Endothelial cell of coronary artery (primary cell): ENCODE measurements around the gene SLC44A4. TPM values are rescaled to one million over a fixed set of nuclear protein-coding genes. Genes with fewer than 3 reads are reported as not detected.

Experiments
- total RNA-seq: library from RNA; depleted of rRNA; stranded (reverse); fragments of >200 nt; gene quantifications from 2 replicates; pipeline ENCODE4 v1.2.3, GENCODE V29; 2014

The SLC44A4 gene
- total RNA-seq = under 0.01 TPM in 1 of 2 replicates, not detected in the other

GRCh38 chr6:31878726-31879125 lies at the start of gene SLC44A4:
SLC44A4 (minus strand) TSS chr6:31878997; CDS start chr6:31878980, 17 bp downstream.

GRCh38 chr6:31927242-31927862 lies 48.6 kb upstream of the SLC44A4 start, which contains the start of gene C2:
C2 (plus strand) TSS chr6:31927717; CDS start chr6:31927753, 36 bp downstream.

DNA sequence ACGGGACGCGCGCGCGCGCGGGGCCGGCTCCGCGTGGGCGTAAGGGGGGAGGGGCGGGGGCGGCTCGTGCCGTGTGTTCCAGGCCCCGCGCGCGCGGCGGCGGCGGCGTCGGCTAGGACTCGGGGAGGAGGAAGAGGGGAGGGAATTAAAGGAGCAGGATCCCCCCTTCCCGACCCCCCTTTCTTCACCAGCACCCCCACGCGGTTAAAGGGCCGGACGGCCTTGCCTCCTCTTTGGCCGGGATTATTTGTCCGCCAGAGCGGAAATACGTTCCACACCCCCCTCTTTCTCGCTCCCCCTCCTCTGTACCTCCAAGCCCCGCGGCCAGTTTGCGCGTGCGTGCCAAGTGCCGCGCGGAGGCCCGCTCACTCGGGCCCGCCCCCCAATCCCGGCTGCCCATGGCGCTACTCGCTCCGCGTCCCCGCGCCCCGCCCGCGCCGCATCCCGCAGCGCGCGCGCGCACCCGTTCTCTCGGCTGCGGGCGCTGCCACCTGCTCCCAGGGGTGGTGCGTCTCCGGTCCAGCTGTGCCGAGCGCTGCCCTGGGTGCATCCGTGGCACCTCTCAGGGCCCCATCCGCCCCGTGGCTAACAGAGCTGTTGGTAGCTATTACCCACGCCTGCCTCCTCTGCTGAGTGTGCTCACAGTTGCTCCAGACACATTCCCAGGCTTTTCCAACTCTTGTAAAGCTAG lies 23.3 kb upstream of the SLC44A4 start, which contains the start of gene ZBTB12:
ZBTB12 (minus strand) TSS at position 134 of the 691 bp plus-strand sequence. CDS start 781 bp downstream, outside the sequence.

DNA sequence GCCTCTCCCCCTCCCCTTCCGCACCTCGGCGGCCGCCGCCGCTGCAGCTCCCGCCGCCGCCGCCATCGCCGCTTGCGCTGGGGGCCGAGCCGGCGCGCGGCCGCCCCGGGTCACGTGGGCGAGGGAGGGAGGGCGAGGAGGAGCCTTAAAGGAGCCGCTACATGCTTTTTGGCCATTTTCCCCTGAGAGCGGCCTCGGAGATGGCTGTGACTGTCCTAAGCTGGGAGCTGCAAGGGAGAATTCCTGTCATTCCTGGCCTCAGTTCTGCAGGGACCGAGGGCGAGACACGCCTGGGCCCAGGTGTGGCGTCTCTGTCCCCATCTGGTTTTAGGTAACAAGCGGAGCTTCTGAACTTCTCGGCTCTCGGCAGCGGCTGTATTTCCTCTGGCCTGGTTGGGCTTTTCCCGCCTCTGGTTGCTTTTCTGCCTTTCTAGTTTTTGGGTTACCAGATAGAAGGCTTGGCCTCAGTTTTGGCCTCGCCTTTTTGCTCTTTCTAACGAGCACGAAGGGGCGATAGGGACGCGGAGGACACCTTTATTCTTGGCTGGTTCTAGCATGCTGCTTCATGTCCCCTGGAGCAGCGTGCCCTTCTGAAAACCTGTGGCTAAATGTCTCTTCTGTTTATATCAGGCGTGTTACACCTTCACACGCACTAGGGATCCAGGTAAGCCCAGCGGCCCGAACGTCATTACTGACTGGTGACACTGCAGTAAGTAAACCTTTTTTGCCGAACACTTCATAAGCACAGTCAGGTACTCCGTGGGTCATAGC lies 19.0 kb upstream of the SLC44A4 start, which contains the start of gene EHMT2:
EHMT2 (minus strand) TSS at position 87 of the 771 bp plus-strand sequence; CDS start at position 66, 21 bp downstream.

DNA sequence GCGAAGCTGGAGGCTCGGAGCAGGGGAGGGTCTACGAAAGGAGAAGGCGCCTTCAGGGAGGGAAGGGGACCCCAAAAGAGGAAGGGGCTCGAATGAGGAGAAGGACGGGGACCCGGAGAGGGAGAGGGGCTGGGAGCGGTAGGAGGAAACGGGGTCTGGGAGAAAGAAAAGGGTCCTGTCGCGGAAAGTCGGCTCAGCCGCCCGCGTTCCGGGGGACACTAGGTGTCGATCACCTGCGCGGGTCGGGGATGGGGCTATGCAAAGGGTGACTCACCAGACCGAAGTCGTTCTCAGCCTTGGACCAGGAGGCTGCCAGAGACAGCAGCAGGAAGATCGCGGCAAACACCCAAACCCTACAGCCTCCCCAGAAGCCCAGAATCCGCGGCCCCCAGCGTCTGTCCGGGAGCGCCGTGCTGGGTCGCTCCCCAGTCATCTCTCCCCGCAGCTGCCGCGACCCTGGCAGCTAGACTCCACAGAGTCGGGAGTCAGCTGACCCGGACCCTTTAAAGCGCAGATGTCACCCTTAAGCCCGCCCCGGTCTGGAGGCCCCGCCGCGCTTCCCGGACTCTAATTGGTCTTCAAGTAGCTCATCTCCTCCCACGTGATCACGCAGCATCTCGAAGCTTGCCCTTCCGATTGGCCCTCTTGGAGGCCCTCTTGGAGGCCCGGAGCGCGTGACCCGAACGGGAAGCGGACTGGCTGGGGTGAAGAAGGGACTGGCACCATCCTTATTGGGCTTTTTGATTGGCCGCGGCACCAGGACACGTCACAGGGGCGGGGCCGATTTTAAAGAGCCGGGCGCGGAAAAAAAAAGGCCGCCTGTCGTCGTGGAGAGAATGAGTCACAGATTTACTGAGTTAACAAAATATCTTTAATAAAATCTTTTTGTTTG lies 16.2 kb downstream of the SLC44A4 start, which contains the start of gene NEU1:
NEU1 (minus strand) TSS at position 478 of the 892 bp plus-strand sequence; CDS start at position 433, 45 bp downstream.

GRCh38 chr6:31827286-31828079 lies 51.3 kb downstream of the SLC44A4 start, which contains the start of gene HSPA1B:
HSPA1B (plus strand) TSS chr6:31827738; CDS start chr6:31827951, 213 bp downstream.

GRCh38 chr6:31815025-31815838 lies 63.6 kb downstream of the SLC44A4 start, which contains the start of the genes HSPA1A and HSPA1L:
HSPA1A (plus strand) TSS chr6:31815543; CDS start chr6:31815757, 214 bp downstream.
HSPA1L (minus strand) TSS chr6:31815283; CDS start chr6:31811972, 3,311 bp downstream.

Other genes starting within 250 kb of the SLC44A4 start
- 84.7 and 106 TPM in 2 replicates for gene BAG6, start 226.3 kb downstream of the SLC44A4 start, total RNA-seq
- 0.19 and 0.54 TPM in 2 replicates for gene APOM, start 223.1 kb downstream of the SLC44A4 start, total RNA-seq
- 18.3 and 21.0 TPM in 2 replicates for gene C6orf47, start 218.2 kb downstream of the SLC44A4 start, total RNA-seq
- gene GPANK1, start 214.0 kb downstream of the SLC44A4 start, total RNA-seq = 11.3 and 11.6 TPM in 2 replicates
- gene CSNK2B, start 212.9 kb downstream of the SLC44A4 start, total RNA-seq = 88.2 and 101 TPM in 2 replicates
- 2.2 and 3.6 TPM in 2 replicates for gene LY6G5B, start 209.0 kb downstream of the SLC44A4 start, total RNA-seq
- 1.1 and 1.3 TPM in 2 replicates for gene LY6G5C, start 197.9 kb downstream of the SLC44A4 start, total RNA-seq
- 49.1 and 57.8 TPM in 2 replicates for gene ABHD16A, start 175.7 kb downstream of the SLC44A4 start, total RNA-seq
- gene LY6G6F, start 172.1 kb downstream of the SLC44A4 start, total RNA-seq = not detected in 2 replicates
- gene LY6G6D, start 163.6 kb downstream of the SLC44A4 start, total RNA-seq = not detected in 2 replicates
- gene LY6G6C, start 157.3 kb downstream of the SLC44A4 start, total RNA-seq = not detected in 2 replicates
- not detected in 2 replicates for gene MPIG6B, start 155.6 kb downstream of the SLC44A4 start, total RNA-seq
- gene DDAH2, start 149.7 kb downstream of the SLC44A4 start, total RNA-seq = 82.0 and 106 TPM in 2 replicates
- 714 and 927 TPM in 2 replicates for gene CLIC1, start 142.5 kb downstream of the SLC44A4 start, total RNA-seq
- gene MSH5, start 139.0 kb downstream of the SLC44A4 start, total RNA-seq = 3.7 and 4.6 TPM in 2 replicates
- 0.81 and 1.3 TPM in 2 replicates for gene SAPCD1, start 116.3 kb downstream of the SLC44A4 start, total RNA-seq
- gene VWA7, start 101.7 kb downstream of the SLC44A4 start, total RNA-seq = 0.09 TPM in 1 of 2 replicates, not detected in the other
- gene VARS1, start 83.2 kb downstream of the SLC44A4 start, total RNA-seq = 64.4 and 67.7 TPM in 2 replicates
- 33.2 and 44.6 TPM in 2 replicates for gene LSM2, start 72.0 kb downstream of the SLC44A4 start, total RNA-seq
- gene HSPA1L, start 63.7 kb downstream of the SLC44A4 start, total RNA-seq = 0.72 and 0.85 TPM in 2 replicates
- 73.9 and 103 TPM in 2 replicates for gene HSPA1A, start 63.5 kb downstream of the SLC44A4 start, total RNA-seq
- 73.8 and 84.7 TPM in 2 replicates for gene HSPA1B, start 51.3 kb downstream of the SLC44A4 start, total RNA-seq
- gene NEU1, start 16.2 kb downstream of the SLC44A4 start, total RNA-seq = 38.6 and 40.2 TPM in 2 replicates
- gene EHMT2, start 18.7 kb upstream of the SLC44A4 start, total RNA-seq = 54.2 and 56.9 TPM in 2 replicates
- gene ZBTB12, start 23.1 kb upstream of the SLC44A4 start, total RNA-seq = 4.2 and 6.8 TPM in 2 replicates
- gene C2, start 48.7 kb upstream of the SLC44A4 start, total RNA-seq = 0.19 TPM in 1 of 2 replicates, not detected in the other
- 0.90 and 4.7 TPM in 2 replicates for gene CFB, start 67.1 kb upstream of the SLC44A4 start, total RNA-seq
- gene NELFE, start 80.0 kb upstream of the SLC44A4 start, total RNA-seq = 99.7 and 109 TPM in 2 replicates
- 40.9 and 43.4 TPM in 2 replicates for gene SKIC2, start 80.2 kb upstream of the SLC44A4 start, total RNA-seq
- gene DXO, start 93.1 kb upstream of the SLC44A4 start, total RNA-seq = 7.8 and 11.1 TPM in 2 replicates
- gene C4A, start 103.1 kb upstream of the SLC44A4 start, total RNA-seq = 0.99 and 2.0 TPM in 2 replicates
- gene C4B, start 135.8 kb upstream of the SLC44A4 start, total RNA-seq = 0.63 and 1.8 TPM in 2 replicates
- not detected in 2 replicates for gene CYP21A2, start 159.4 kb upstream of the SLC44A4 start, total RNA-seq
- gene TNXB, start 230.3 kb upstream of the SLC44A4 start, total RNA-seq = 0.36 and 1.5 TPM in 2 replicates
- 11.1 and 11.2 TPM in 2 replicates for gene ATF6B, start 249.2 kb upstream of the SLC44A4 start, total RNA-seq